Progenitor cell of endocrine pancreas (in vitro differentiated cells): ENCODE data around the gene POLN. TPM values are rescaled to one million over a fixed set of nuclear protein-coding genes. Genes with fewer than 3 reads are reported as not detected.
A peak's percentile ranks its signal among the peaks of the same experiment; 100 is the strongest.

ENCODE experiments used
- DNase-seq: peaks from one replicate; pipeline ENCODE4 v3.0.0; 2021; ENCODE audit warnings: low spot score; ENCODE audit not compliant: unreplicated experiment
- H3K27ac Mint-ChIP-seq: 2 replicates; pipeline ENCODE4 v1.8.0; 2021; ENCODE audit warnings: mild to moderate bottlenecking, moderate library complexity, mixed read lengths
- H3K27me3 Mint-ChIP-seq: 2 replicates; pipeline ENCODE4 v1.8.0; 2021; ENCODE audit warnings: mixed read lengths
- H3K36me3 Mint-ChIP-seq: 2 replicates; pipeline ENCODE4 v1.8.0; 2022; ENCODE audit warnings: mixed read lengths; ENCODE audit not compliant: insufficient read depth
- H3K4me1 Mint-ChIP-seq: 2 replicates; pipeline ENCODE4 v1.8.0; 2021; ENCODE audit warnings: low read depth, mixed read lengths
- H3K4me3 Mint-ChIP-seq: 2 replicates; pipeline ENCODE4 v1.8.0; 2021; ENCODE audit warnings: low read depth, mild to moderate bottlenecking, moderate library complexity, mixed read lengths
- H3K9me3 Mint-ChIP-seq: 2 replicates; pipeline ENCODE4 v1.8.0; 2021; ENCODE audit warnings: low read depth, mixed read lengths
- CTCF ChIP-seq: fragments of 200-600 bp; sonication (generic); IDR thresholded peaks from one replicate; pipeline ENCODE4 v1.5.0; 2021; ENCODE audit warnings: antibody characterized with exemption, mild to moderate bottlenecking; ENCODE audit not compliant: unreplicated experiment
- total RNA-seq: library from RNA; stranded (reverse); gene quantifications from 2 replicates; pipeline ENCODE4 v1.2.1, GENCODE V29; 2021

The POLN gene
- total RNA-seq, 1 donor from 2014 or later, result 5.9 TPM

- H3K4me3 Mint-ChIP-seq, result peak overlapping the region; percentile 75
- no peaks in the 10 kb centered on the region for H3K27me3 Mint-ChIP-seq
Observed at GRCh38 chr4:2259541-2260343, 17.8 kb upstream of the POLN start.

GRCh38 chr4:2259036-2259540, 17.2 kb upstream of the POLN start:
- TF ChIP-seq CTCF, result no peak
- Mint-ChIP-seq H3K9me3 (no peaks in the 10 kb centered on the region), H3K4me1 (peaks cover 2% of the 10 kb centered on the region), H3K4me3 (no peak overlapping the region), H3K36me3 (peaks cover 3% of the 10 kb centered on the region), H3K27me3 (no peaks in the 10 kb centered on the region), H3K27ac (no peak overlapping the region)
- peak; percentile 8 for DNase-seq

More at GRCh38 chr4:2259541-2260343, 17.8 kb upstream of the POLN start:
- TF ChIP-seq CTCF, result no peak
- peak; percentile 9 for DNase-seq
- Mint-ChIP-seq H3K27ac (no peak overlapping the region), H3K9me3 (no peaks in the 10 kb centered on the region), H3K4me1 (peaks cover 2% of the 10 kb centered on the region), H3K36me3 (peaks cover 2% of the 10 kb centered on the region)

DNA sequence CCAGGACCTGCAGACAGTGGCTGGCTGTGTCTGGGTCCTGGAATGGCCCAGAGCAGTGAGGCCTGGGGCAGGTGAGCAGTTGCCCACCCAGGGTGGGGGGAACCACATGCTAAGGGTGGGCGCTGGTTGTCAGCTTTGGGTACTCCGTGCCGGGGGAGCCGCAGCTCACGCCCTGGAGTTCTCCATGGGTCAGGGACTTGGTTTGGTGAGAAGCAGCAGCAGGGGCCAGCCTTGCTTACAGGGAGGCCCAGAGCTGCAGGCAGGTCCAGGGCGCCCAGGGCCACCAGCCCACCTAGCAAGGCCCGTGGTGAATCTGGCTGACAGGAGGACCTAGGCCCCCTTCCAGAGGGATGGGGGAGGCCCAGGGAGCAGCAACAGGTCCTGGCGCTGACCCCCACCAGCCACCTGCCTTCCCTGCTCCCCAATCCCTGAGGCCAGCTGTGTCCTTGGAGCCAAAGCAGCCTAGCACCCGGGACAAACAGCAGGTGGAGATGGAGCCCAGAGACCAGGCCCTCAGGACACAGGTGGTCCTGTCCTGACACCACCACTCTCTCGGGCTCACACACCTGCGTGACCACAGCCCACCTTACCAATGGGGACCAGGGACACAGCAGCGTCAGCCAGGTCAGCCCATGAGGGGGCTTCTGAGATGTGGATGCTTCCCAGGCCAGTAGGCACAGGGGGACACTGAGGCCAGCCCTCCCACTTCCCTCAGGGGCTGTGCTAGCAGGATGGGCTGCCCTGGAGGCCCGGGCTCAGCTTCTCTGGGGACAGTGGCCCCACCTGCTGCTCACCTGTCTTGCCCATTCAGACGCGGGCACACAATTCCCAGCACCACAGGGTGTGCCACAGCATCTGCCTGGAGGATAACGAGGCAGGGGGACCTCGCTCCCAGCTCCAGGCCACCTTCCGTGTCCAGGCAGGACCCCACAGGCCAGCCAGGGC, 16.4 kb upstream of the POLN start:
- peak overlapping the region; percentile 24 for H3K4me3 Mint-ChIP-seq
- H3K27me3 Mint-ChIP-seq, result no peaks in the 10 kb centered on the region
- peaks cover 3% of the 10 kb centered on the region for H3K36me3 Mint-ChIP-seq
- TF ChIP-seq CTCF, result no peak
- peaks cover 2% of the 10 kb centered on the region for H3K4me1 Mint-ChIP-seq
- DNase-seq, result peak; percentile 9
- no peak overlapping the region for H3K27ac Mint-ChIP-seq
- no peaks in the 10 kb centered on the region for H3K9me3 Mint-ChIP-seq

- no peaks in the 10 kb centered on the region for H3K9me3 Mint-ChIP-seq
- H3K4me3 Mint-ChIP-seq, result no peak overlapping the region
- H3K36me3 Mint-ChIP-seq, result peaks cover 3% of the 10 kb centered on the region
- no peak for DNase-seq
- no peaks in the 10 kb centered on the region for H3K27me3 Mint-ChIP-seq
- no peak for TF ChIP-seq CTCF
- H3K4me1 Mint-ChIP-seq, result peaks cover 2% of the 10 kb centered on the region
- no peak overlapping the region for H3K27ac Mint-ChIP-seq
Observed at GRCh38 chr4:2257361-2258081, 15.6 kb upstream of the POLN start.

GRCh38 chr4:2256781-2257191, 14.9 kb upstream of the POLN start:
- no peak for DNase-seq
- peaks cover 3% of the 10 kb centered on the region for H3K36me3 Mint-ChIP-seq
- H3K27me3 Mint-ChIP-seq, result no peaks in the 10 kb centered on the region
- no peak overlapping the region for H3K4me3 Mint-ChIP-seq
- no peak for TF ChIP-seq CTCF
- H3K4me1 Mint-ChIP-seq, result peaks cover 2% of the 10 kb centered on the region
- H3K27ac Mint-ChIP-seq, result no peak overlapping the region
- H3K9me3 Mint-ChIP-seq, result no peaks in the 10 kb centered on the region
